Stimulated activated CD4-positive, alpha-beta T cell treated with anti-CD3 and anti-CD28 coated beads, Interleukin-2, amount 100 ng/mL, for 48 hours (primary cell): ENCODE measurements around the gene LRPAP1.
"Not testable (repeated sequence)": the region's sequence is repeated elsewhere in the genome, so short reads cannot be mapped to it uniquely, and the experiment has no call there.

Experiments
- DNase-seq, 2 donors: peaks; one replicate each; pipeline ENCODE4 v3.0.0-alpha.2; 2020

Gene LRPAP1

GRCh38 chr4:3471098-3471760 is 61.0 kb downstream of the LRPAP1 start:
- DNase-seq = no peak

- no peak for DNase-seq
Observed at GRCh38 chr4:3470244-3471097, 61.8 kb downstream of the LRPAP1 start.

GRCh38 chr4:3469386-3470243 is 62.6 kb downstream of the LRPAP1 start:
- no peak for DNase-seq

DNA sequence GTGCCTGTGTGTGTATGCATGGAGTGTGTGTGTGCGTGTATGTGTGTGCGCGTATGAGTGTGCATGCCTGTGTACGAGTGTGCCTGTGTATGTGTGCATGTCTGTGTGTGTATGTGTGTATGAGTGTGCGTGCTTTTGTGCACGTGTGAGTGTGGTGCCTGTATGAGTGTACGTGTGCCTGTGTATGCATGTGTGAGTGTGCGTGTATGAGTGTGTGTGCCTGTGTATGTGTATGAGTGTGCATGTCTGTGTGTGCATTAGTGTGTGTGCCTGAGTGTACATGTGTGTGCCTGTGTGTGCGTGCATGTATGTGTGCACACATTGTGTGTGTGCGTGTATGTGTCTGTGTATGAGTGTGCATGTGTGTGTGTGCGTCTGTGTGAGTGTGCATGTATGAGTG is 63.4 kb downstream of the LRPAP1 start:
- DNase-seq = no peak

- no peak for DNase-seq
Observed at GRCh38 chr4:3468154-3468553, 64.1 kb downstream of the LRPAP1 start.

- no peak for DNase-seq
Observed at GRCh38 chr4:3467601-3468031, 64.6 kb downstream of the LRPAP1 start.

- no peak for DNase-seq
Observed at GRCh38 chr4:3466691-3467600, 65.3 kb downstream of the LRPAP1 start.

GRCh38 chr4:3465698-3466671 is 66.2 kb downstream of the LRPAP1 start:
- DNase-seq = no peak

DNA sequence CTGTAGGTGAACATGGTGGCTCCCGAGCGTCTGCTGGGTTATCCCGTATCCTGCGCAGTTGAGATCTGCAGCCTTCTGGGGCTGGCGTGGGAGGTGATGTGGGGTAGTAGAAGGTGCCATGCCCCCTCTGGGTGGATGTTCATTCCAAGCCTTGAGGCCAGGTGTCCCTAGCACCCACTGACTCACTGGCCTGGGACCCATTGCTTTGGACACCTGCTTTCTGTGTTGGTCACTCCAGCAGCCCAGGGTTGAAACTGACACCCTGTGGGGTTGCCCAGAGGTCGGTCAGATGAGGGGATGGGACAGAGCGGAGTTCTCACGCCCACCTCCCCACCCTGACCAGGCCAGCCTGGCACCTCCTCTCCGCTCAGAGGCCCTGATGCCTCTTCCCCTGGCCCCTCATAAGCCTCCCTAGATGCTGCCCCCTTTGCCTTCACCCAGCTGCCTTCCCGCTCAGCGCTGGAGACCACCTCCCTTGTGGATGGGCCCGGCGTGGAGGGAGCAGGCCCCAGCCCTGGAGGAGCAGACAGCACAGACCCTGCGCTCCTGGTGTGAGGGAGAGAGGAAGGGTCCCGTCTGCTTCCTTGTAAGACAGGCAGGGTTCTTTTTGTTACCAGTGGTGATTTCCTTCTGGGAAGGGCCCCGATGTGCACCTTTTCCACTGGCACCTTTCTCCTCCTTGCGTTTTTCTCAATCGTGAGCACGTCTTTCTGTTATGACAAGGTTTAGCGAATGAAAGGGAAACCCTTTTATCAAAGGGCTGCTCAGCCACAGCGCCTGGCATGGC is 67.1 kb downstream of the LRPAP1 start:
- no peak for DNase-seq

DNA sequence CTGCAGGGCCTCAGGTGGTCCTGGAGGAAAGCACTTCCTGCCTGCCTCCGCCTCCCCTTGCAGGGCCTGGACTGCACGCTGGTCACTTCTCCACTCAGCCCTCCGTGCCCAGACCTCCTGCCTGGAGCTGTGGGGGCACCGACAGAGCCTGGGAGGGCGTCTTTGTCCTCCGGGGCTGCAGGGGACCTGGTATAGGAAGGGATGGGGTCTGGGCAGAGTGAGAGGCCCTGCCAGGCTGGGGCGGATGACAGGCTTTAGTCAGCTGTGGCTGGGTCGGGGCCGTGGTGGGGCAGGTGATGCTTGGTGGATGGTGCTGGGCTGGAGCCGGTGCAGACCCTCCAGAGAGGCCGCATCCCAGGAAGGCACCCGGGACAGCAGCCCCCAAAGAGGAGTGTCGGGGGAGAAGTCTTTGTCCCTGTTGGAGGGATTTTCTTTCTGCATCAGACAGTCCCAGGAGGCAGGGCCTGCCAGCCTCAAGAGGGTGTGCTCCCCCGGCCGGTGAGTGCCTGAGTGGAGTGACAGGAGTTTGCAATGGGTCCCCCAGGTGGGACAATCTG is 67.8 kb downstream of the LRPAP1 start:
- no peak for DNase-seq

GRCh38 chr4:3463556-3464348 is 68.5 kb downstream of the LRPAP1 start:
- DNase-seq = no peak

DNA sequence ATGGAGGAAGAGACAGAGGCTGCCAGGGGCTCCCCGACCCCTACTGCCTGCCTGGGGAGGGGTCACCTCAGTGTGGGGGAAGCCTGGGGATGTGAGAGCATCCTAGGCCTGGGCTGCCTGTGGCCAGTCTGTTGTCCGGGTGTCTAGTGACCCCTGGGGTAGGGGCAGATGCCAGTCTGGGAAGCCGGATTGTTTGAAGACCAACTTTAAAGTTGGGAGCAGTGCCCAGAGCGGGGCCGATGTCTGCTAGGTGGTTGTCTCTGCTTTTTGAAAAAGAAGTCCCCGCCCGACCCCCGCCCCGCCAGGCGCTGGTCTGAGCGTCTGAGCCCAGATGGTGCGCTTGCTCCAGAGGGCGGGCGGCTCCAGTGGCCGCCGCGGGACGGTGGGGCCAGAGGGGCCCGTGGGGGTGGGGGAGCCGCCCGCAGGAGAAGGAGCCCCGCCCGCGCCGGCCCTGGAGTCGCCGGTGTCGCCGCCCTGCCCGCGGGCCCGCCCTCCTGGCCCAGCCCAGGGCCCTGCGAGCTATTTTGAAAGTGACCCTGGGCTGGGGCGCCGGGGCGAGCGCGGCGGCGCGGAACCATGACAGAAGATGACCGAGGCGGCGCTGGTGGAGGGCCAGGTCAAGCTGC is 69.3 kb downstream of the LRPAP1 start, which contains the start of gene DOK7:
Gene DOK7, plus strand, starts transcription at position 517 of the 626 bp plus-strand sequence. Its CDS starts 70 bp downstream, at position 587.
- DNase-seq = no peak

GRCh38 chr4:3462321-3462789 is 69.9 kb downstream of the LRPAP1 start:
- no peak for DNase-seq

- no peak for DNase-seq
Observed at GRCh38 chr4:3461515-3462291, 70.5 kb downstream of the LRPAP1 start.

DNA sequence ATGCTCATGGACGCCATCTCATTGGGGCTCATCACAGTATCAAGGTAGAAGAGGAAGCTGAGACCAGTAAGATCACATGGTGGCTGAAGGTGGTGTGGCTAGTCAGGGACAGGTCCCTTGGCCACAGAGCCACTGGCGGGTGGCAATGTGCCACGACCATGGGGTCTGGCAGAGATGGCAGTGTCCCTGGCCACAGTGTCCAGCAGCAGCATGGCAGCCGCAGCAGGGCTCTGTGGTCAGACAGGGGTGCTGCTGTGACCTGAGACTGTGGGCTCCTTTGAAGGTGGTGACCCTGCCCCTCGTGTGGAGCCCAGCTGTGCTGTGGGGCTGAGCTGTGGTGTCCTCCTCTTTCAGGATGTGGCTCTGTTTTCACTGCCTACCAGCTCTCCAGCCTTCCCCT is 71.3 kb downstream of the LRPAP1 start:
- no peak for DNase-seq

DNA sequence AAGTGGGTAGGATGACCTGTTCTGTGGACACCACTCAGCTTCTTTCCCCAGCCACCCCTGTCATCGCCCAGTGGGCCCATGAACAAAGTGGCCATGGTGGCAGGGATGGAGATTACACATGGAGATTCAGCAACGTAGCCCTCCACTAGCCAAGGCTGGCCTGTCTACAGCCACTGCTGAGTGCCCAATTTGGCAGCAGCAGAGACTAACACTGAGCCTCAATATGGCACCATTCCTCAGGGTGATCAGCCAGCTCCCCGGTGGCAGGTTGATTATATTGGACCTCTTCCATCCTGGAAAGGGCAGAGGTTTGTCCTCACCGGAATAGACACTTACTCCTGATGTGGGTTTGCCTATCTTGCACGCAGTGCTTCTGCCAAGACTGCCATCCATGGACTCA is 73.1 kb downstream of the LRPAP1 start:
- DNase-seq = not testable (repeated sequence)

DNA sequence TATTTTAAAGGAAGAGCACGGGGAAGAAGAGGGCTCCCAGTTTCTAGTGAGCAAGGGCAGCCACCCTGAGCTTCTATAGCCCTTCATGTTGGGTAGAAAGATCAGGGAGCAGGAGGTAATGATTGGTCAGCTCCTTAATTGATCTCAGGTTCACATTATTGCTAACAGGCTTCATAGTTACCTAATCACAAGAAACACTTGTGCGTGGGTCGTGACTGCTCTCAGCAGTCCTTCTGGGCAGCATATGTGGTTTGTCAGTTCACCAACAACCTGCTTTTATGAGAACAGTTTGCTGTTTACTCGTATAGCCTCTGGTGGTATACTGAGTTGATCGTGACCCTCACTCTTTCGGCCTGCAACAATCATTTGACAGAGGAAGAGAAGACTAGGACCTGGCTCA is 73.9 kb downstream of the LRPAP1 start:
- no peak for DNase-seq
